GM12875 (cell line): ENCODE data around the gene SLC12A7.

Source experiments
- H3K4me3 ChIP-seq: one replicate; pipeline ENCODE4 v1.5.1; 2011; ENCODE audit warnings: low read depth, low read length, control low read depth
- TF ChIP-seq, protein P1 (sequence below): IDR thresholded peaks from 2 replicates; pipeline ENCODE4 v1.5.1; 2011; ENCODE audit warnings: low read depth, mild to moderate bottlenecking, control low read depth, inconsistent platforms, low read length, moderate library complexity, borderline replicate concordance; ENCODE audit not compliant: insufficient read depth

Gene SLC12A7

DNA sequence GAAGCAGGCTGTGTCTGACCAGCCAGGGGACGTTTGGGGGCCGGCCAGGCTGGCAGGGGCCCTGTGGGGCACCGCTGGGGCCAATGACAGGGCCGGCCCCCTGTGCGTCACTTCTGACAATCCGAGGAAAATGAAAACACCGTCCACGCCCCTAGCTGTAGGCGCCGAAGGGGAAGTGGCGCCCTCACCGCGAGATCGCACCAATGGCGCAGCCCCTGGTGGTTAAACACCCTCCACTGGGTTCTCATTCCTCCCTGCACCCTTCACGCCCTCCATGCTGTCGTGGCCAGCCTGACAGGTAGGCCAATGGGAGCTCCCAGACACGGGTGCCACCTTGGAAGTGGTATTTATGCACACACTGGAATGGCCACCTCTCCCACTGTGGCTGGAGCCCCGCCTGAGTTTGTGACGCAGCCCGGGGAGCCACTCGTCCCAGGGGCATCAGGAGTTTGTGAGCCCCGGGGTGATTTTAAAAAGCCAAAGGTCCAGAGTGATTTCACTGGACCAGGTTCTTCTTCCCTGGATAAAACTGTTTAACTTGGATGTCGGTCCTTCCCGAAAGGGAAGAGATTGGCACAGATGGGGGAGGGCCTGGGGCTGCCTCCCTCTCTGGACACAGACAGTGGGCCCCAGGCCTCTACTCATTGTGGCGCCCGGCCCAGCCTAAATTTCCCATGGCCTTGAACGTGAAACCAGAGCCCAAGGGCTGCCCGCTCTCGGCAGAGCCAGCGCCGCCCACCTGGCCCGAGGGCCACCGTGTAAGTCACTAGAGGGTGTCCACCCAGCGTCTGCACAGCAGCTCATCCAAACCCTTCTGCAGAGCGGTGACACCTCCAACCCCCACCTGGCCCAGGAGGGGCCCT, 53.5 kb downstream of the SLC12A7 start:
- H3K4me3 ChIP-seq = no peak overlapping the region
- TF ChIP-seq, protein P1, sequence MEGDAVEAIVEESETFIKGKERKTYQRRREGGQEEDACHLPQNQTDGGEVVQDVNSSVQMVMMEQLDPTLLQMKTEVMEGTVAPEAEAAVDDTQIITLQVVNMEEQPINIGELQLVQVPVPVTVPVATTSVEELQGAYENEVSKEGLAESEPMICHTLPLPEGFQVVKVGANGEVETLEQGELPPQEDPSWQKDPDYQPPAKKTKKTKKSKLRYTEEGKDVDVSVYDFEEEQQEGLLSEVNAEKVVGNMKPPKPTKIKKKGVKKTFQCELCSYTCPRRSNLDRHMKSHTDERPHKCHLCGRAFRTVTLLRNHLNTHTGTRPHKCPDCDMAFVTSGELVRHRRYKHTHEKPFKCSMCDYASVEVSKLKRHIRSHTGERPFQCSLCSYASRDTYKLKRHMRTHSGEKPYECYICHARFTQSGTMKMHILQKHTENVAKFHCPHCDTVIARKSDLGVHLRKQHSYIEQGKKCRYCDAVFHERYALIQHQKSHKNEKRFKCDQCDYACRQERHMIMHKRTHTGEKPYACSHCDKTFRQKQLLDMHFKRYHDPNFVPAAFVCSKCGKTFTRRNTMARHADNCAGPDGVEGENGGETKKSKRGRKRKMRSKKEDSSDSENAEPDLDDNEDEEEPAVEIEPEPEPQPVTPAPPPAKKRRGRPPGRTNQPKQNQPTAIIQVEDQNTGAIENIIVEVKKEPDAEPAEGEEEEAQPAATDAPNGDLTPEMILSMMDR = no peak

DNA sequence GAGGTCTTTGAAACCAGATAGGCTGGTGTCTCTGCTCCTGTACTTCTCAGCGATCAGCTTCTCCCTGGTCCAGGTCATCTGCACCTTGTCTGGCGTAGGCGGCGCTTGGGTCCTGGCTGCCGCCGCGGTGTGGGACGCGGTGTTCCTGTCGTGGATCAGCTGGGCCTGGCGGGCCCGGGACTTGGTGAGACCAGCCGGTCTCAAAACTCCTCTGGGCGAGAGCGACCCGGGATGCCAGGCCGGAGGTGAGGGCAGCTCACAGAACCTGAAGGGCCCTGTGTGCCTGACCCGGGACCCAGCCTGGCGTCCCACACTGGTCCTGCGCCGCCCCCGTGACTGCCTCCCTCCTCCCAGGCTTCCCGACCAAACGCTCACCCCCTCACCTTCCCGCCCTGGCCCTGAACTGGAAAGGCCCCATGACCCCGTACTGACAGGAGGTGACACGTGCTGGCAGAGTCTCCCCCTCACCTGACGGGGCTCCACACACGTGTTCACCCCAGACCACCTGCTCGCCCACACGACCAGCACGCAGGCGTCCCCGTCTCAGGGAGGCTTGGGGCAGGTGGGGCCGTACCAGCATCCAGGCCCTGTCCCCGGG, 54.3 kb downstream of the SLC12A7 start:
- no peak overlapping the region for H3K4me3 ChIP-seq
- TF ChIP-seq, protein P1 = no peak

DNA sequence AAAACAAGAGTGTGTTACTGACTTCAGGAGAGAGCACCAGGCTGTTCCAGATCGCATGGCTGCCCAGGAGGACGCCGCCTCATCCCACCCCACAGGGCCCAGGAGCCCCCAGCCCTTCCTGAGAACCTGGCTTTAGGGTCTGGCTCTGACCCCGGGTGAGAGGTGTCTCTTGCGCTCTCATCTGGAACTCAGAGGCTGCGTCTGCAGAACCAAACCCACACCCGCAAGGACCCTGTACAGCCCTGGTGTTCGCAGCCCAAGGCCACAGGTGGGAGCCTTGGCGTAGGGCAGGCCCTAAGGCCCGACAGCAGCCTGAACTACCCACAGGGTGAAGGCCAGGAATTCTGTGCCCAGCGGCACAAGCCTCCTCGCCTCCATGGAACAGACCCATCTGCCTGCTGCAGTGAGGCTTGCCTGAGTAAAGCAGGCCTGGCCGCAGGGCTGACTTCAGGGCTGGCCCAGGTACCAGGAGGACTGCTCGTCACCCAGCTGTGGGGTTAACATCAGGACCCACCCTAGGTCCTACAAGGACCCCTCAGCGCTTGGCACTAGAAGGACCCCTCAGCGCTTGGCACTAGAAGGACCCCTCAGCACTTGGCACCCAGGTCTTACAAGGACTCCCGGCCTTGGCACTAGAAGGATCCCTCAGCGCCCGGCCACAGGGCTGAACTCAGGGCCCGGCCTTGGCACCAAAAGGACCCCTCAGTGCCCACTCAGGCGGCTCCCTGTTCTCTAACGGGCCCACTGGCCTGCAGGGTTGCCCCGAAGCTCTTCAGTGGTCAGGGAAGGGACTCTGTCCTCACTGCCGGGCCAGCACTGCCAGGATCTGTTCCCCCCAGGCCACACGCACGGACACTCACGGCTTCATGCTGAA, 55.0 kb downstream of the SLC12A7 start:
- H3K4me3 ChIP-seq = no peak overlapping the region
- TF ChIP-seq, protein P1 = no peak

DNA sequence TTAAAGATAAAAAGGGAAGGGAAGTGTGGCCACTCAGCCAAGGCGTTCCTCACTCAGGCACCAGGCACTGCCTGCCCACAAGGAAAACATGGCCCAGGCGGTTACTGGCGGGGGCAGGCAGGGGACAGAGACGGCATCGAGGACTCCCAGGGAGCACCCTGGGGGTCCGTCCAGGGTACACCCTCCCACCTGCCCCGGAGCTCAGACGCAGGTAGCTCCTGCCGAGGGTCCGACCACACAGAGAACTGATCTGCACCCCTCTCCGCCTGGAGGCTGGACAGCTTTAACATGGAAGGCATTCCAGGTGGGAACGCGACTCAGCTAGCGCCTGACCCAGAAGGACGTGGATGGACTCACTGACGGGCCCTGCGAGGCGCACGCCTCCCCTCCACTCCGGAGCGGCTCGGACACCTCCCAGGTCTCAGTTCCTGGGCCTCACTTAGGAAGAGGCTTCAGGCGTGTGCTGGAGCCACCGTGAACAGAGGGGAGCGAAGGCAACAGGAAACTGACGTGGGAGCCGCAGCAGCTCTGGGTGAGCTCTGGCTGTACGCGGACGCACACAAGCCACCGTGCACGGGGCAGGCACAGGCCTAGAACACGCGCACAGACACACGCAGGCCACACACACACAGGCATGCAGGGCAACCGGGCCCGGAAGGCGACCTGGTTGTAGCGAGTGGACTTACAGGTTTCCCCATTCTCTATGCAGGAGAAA, 55.8 kb downstream of the SLC12A7 start:
- TF ChIP-seq, protein P1 = no peak
- H3K4me3 ChIP-seq = no peak overlapping the region

DNA sequence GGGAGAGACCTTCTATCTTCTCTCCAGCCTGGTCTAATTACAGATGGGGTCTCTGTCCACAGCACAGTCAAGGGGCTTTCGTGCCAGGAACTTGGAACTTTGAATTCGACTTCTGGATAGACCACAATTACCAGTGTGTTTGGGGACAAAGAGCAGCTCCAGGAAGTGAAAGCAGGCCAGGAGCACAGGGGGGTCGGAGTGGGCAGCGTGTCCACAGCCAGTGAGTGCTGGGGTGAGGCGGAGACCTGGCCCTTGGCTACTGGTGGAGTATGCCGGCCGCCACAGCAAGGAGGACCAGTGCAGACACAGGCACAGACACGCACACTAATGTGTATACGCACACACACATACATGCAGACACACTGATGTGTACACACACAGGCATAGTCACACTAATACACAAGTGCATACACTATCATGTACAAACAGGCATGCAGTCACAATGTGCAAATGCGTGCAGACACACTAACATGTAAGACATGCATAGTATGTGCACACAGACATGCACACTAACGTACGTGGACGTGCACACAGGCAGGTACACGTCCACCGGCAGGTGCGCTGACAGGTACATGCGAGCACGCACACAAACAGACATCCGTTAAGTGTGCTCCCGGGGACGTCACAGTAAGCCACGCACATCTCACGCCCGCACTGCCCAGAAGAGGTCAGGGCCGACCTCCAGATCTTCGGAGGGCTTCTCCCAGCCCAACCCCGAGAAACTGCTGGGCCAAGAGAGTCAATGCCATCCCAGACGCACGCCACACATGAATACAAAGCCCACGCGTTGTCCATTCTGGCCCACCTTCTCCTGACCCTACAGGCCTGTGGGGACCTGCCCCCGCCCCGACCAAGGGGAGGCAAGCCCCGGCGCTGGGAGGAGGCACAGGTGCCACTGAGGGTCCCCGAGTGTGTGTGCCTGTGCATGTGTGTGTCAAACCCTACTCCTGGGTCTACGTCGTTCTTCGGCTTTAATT, 56.8 kb downstream of the SLC12A7 start:
- no peak overlapping the region for H3K4me3 ChIP-seq
- TF ChIP-seq, protein P1 = no peak
